Endodermal cell (in vitro differentiated cells): Measurements from ENCODE around the gene MAP4K3. TPM values are rescaled to one million over a fixed set of nuclear protein-coding genes. Genes with fewer than 3 reads are reported as not detected.

Experiments used
- DNase-seq: peaks from one replicate; pipeline ENCODE4 v3.0.0-alpha.2; 2017
- H3K27ac ChIP-seq: 2 replicates; pipeline ENCODE4 v1.5.1; 2013; ENCODE audit warnings: mild to moderate bottlenecking, low read depth, low read length, moderate library complexity
- H3K27me3 ChIP-seq: 2 replicates; pipeline ENCODE4 v1.6.1; 2013; ENCODE audit warnings: mild to moderate bottlenecking, low read length, moderate library complexity; ENCODE audit not compliant: insufficient read depth, control insufficient read depth, poor library complexity, severe bottlenecking
- H3K36me3 ChIP-seq: 2 replicates; pipeline ENCODE4 v1.7.0; 2013; ENCODE audit warnings: mild to moderate bottlenecking, low read length, moderate library complexity; ENCODE audit not compliant: control insufficient read depth, insufficient read depth
- H3K4me1 ChIP-seq: one replicate; pipeline ENCODE4 v1.7.0; 2013; ENCODE audit warnings: low read length; ENCODE audit not compliant: control insufficient read depth, insufficient read depth
- H3K4me3 ChIP-seq: 2 replicates; pipeline ENCODE4 v1.5.1; 2013; ENCODE audit warnings: mild to moderate bottlenecking, low read length, moderate library complexity
- H3K9ac ChIP-seq: 2 replicates; pipeline ENCODE4 v1.6.1; 2013; ENCODE audit warnings: mild to moderate bottlenecking, low read length, moderate library complexity; ENCODE audit not compliant: poor library complexity, severe bottlenecking; ENCODE audit errors: extremely low read depth
- H3K9me3 ChIP-seq: 2 replicates; pipeline ENCODE4 v1.6.1; 2013; ENCODE audit warnings: mild to moderate bottlenecking, low read length, moderate library complexity; ENCODE audit not compliant: control insufficient read depth
- H3K27ac Mint-ChIP-seq: 2 replicates; pipeline ENCODE4 v1.8.0; 2020; ENCODE audit warnings: mixed read lengths
- H3K27me3 Mint-ChIP-seq: 2 replicates; pipeline ENCODE4 v1.8.0; 2021; ENCODE audit warnings: mild to moderate bottlenecking, mixed read lengths; ENCODE audit not compliant: insufficient read depth
- H3K36me3 Mint-ChIP-seq: 2 replicates; pipeline ENCODE4 v1.8.0; 2020; ENCODE audit warnings: low read depth, mixed read lengths
- H3K4me1 Mint-ChIP-seq: 2 replicates; pipeline ENCODE4 v1.8.0; 2020; ENCODE audit warnings: mixed read lengths
- H3K4me3 Mint-ChIP-seq: 2 replicates; pipeline ENCODE4 v1.8.0; 2020; ENCODE audit warnings: mild to moderate bottlenecking, moderate library complexity, mixed read lengths
- H3K9me3 Mint-ChIP-seq: 2 replicates; pipeline ENCODE4 v1.8.0; 2020; ENCODE audit warnings: mild to moderate bottlenecking, mixed read lengths
- CTCF ChIP-seq: fragments of 200-600 bp; sonication (generic); conservative IDR thresholded peaks from 2 replicates; pipeline ENCODE4 v1.5.0; 2021; ENCODE audit warnings: antibody characterized with exemption, mild to moderate bottlenecking
- WGBS, 2 experiments: methylation state at CpG; one replicate each; pipeline versions ENCODE4 v1.1.5 to v1.1.7; 2013; ENCODE audit warnings: missing lambda C conversion rate in 2 of 2, mixed read lengths in 1 of 2; ENCODE audit not compliant: insufficient coverage in 1 of 2, insufficient read length in 1 of 2; 5-methylcytosine and 5-hydroxymethylcytosine counted together
- total RNA-seq, 2 donors: library from RNA; stranded (reverse); fragmentation: NEBNext Ultra II Directional in 1 of 2; extraction: Animal tissue kit (Norgen Biotek cat#: 25700) in 1 of 2; gene quantifications; 2 replicates in 1 of 2; 3 replicates in 1 of 2; pipeline ENCODE4 v1.2.1, GENCODE V29; 2021

The MAP4K3 gene
- total RNA-seq, 2 donors from 2014 or later = 39.1 to 45.5 TPM

- no peaks in the 10 kb centered on the region for H3K9me3 ChIP-seq
These were observed 39.4 kb upstream of the MAP4K3 start for GRCh38 chr2:39476524-39476923.

GRCh38 chr2:39475006-39475405, 37.9 kb upstream of the MAP4K3 start:
- Mint-ChIP-seq H3K4me3 (no peak overlapping the region), H3K9me3 (peaks cover 5% of the 10 kb centered on the region), H3K27ac (no peak overlapping the region), H3K27me3 (no peaks in the 10 kb centered on the region), H3K36me3 (peaks cover 3% of the 10 kb centered on the region), H3K4me1 (peaks cover under 1% of the 10 kb centered on the region)
- no peak for DNase-seq
- Histone ChIP-seq H3K9me3 (no peaks in the 10 kb centered on the region), H3K4me3 (no peak overlapping the region), H3K36me3 (no peaks in the 10 kb centered on the region), H3K27ac (no peak overlapping the region), H3K9ac (no peak overlapping the region), H3K27me3 (no peaks in the 10 kb centered on the region), H3K4me1 (no peaks in the 10 kb centered on the region)
- no peak for TF ChIP-seq CTCF
- 87 to 100% methylated on average over 2 to 4 of the region's 4 CpGs for WGBS, 2 experiments

More at GRCh38 chr2:39476524-39476923, 39.4 kb upstream of the MAP4K3 start:
- no peaks in the 10 kb centered on the region for H3K27me3 ChIP-seq
- no peak for DNase-seq
- no peak for TF ChIP-seq CTCF
- H3K27ac ChIP-seq = no peak overlapping the region
- Mint-ChIP-seq H3K9me3 (peaks cover 5% of the 10 kb centered on the region), H3K27ac (no peak overlapping the region), H3K36me3 (peaks cover 3% of the 10 kb centered on the region), H3K27me3 (no peaks in the 10 kb centered on the region), H3K4me3 (no peak overlapping the region), H3K4me1 (no peaks in the 10 kb centered on the region)
- H3K4me1 ChIP-seq = no peaks in the 10 kb centered on the region
- H3K4me3 ChIP-seq = no peak overlapping the region
- H3K9ac ChIP-seq = no peak overlapping the region
- H3K36me3 ChIP-seq = no peaks in the 10 kb centered on the region
- 83 to 88% methylated on average over 4 of the region's 4 CpGs for WGBS, 2 experiments

GRCh38 chr2:39470580-39470979, 33.5 kb upstream of the MAP4K3 start:
- no peak for TF ChIP-seq CTCF

More at GRCh38 chr2:39470580-39470979, 33.5 kb upstream of the MAP4K3 start:
- peaks cover 11% of the 10 kb centered on the region for H3K4me1 Mint-ChIP-seq
- no peaks in the 10 kb centered on the region for H3K27me3 Mint-ChIP-seq
- WGBS, 2 experiments = 94 to 100% methylated on average over 2 to 3 of the region's 3 CpGs
- H3K4me3 Mint-ChIP-seq = no peak overlapping the region
- Histone ChIP-seq H3K4me1 (peaks cover 3% of the 10 kb centered on the region), H3K9me3 (no peaks in the 10 kb centered on the region), H3K27me3 (no peaks in the 10 kb centered on the region), H3K4me3 (no peak overlapping the region), H3K9ac (no peak overlapping the region), H3K27ac (no peak overlapping the region), H3K36me3 (no peaks in the 10 kb centered on the region)
- H3K27ac Mint-ChIP-seq = no peak overlapping the region
- H3K9me3 Mint-ChIP-seq = no peaks in the 10 kb centered on the region
- no peaks in the 10 kb centered on the region for H3K36me3 Mint-ChIP-seq
- DNase-seq = no peak
